Skin epidermis (tissue), 12 donors: ENCODE measurements around the gene DAAM1.

Source experiments
- H3K27ac ChIP-seq, 21 experiments: fragments of 200-600 bp; sonication (generic) in 11 of 21; one replicate each; pipeline ENCODE4 v1.5.0; 2020; ENCODE audit warnings: mild to moderate bottlenecking in 3 of 21, inconsistent platforms in 2 of 21, moderate library complexity in 2 of 21
- H3K4me3 ChIP-seq, 7 experiments: fragments of 200-600 bp; sonication (generic) in 2 of 7; one replicate each; pipeline ENCODE4 v1.5.0; 2020; ENCODE audit warnings: inconsistent platforms in 2 of 7, mild to moderate bottlenecking in 2 of 7, moderate library complexity in 1 of 7

Gene DAAM1

GRCh38 chr14:59305836-59306555, 117.5 kb downstream of the DAAM1 start:
- H3K27ac ChIP-seq: peak overlapping the region in 3 of 21 experiments; percentile 24 to 35 (median 28)

GRCh38 chr14:59306775-59307174, 118.3 kb downstream of the DAAM1 start:
- Histone ChIP-seq H3K27ac (peak overlapping the region in 1 of 21 experiments; percentile 28), H3K4me3 (no peak overlapping the region)

More at GRCh38 chr14:59305836-59306555, 117.5 kb downstream of the DAAM1 start:
- no peak overlapping the region for H3K4me3 ChIP-seq

GRCh38 chr14:59308086-59308485, 119.6 kb downstream of the DAAM1 start:
- Histone ChIP-seq H3K4me3 (no peak overlapping the region), H3K27ac (no peak overlapping the region)

GRCh38 chr14:59308673-59309072, 120.2 kb downstream of the DAAM1 start:
- no peak overlapping the region for H3K4me3 ChIP-seq
- no peak overlapping the region for H3K27ac ChIP-seq

- Histone ChIP-seq H3K4me3 (no peak overlapping the region), H3K27ac (no peak overlapping the region)
These were observed 120.9 kb downstream of the DAAM1 start for GRCh38 chr14:59309291-59309900.

GRCh38 chr14:59310633-59311032, 122.2 kb downstream of the DAAM1 start:
- Histone ChIP-seq H3K27ac (no peak overlapping the region), H3K4me3 (no peak overlapping the region)

GRCh38 chr14:59311723-59312122, 123.3 kb downstream of the DAAM1 start:
- H3K27ac ChIP-seq: no peak overlapping the region

GRCh38 chr14:59313144-59313651, 124.7 kb downstream of the DAAM1 start:
- Histone ChIP-seq H3K27ac (peak overlapping the region in 1 of 21 experiments; percentile 5), H3K4me3 (no peak overlapping the region)

More at GRCh38 chr14:59311723-59312122, 123.3 kb downstream of the DAAM1 start:
- H3K4me3 ChIP-seq: no peak overlapping the region

GRCh38 chr14:59313658-59314608, 125.5 kb downstream of the DAAM1 start:
- H3K4me3 ChIP-seq: no peak overlapping the region
- H3K27ac ChIP-seq: peak overlapping the region in 1 of 21 experiments; percentile 11

GRCh38 chr14:59314953-59315599, 126.6 kb downstream of the DAAM1 start:
- Histone ChIP-seq H3K4me3 (no peak overlapping the region), H3K27ac (no peak overlapping the region)

GRCh38 chr14:59316151-59316830, 127.8 kb downstream of the DAAM1 start:
- Histone ChIP-seq H3K27ac (no peak overlapping the region), H3K4me3 (no peak overlapping the region)

GRCh38 chr14:59317346-59317745, 128.9 kb downstream of the DAAM1 start:
- Histone ChIP-seq H3K27ac (no peak overlapping the region), H3K4me3 (no peak overlapping the region)

GRCh38 chr14:59317798-59318505, 129.5 kb downstream of the DAAM1 start:
- Histone ChIP-seq H3K27ac (peak overlapping the region in 1 of 21 experiments; percentile 25), H3K4me3 (no peak overlapping the region)

GRCh38 chr14:59318908-59319307, 130.4 kb downstream of the DAAM1 start:
- H3K4me3 ChIP-seq: no peak overlapping the region
- H3K27ac ChIP-seq: no peak overlapping the region

GRCh38 chr14:59320361-59320760, 131.9 kb downstream of the DAAM1 start:
- peak overlapping the region in 7 of 21 experiments; percentile 18 to 59 (median 39) for H3K27ac ChIP-seq

GRCh38 chr14:59320763-59321625, 132.5 kb downstream of the DAAM1 start:
- H3K27ac ChIP-seq: peak overlapping the region in 11 of 21 experiments; percentile 9 to 59 (median 42)
- no peak overlapping the region for H3K4me3 ChIP-seq

More at GRCh38 chr14:59320361-59320760, 131.9 kb downstream of the DAAM1 start:
- H3K4me3 ChIP-seq: no peak overlapping the region

- no peak overlapping the region for H3K4me3 ChIP-seq
- H3K27ac ChIP-seq: peak overlapping the region in 8 of 21 experiments; percentile 9 to 59 (median 44)
These were observed 133.1 kb downstream of the DAAM1 start for GRCh38 chr14:59321626-59321949.
